IPS-NIHi11 (cell line): ENCODE measurements around the gene TBX6.
A peak's percentile ranks its signal among the peaks of the same experiment; 100 is the strongest.

Source experiments
- DNase-seq: peaks from one replicate; pipeline ENCODE4 v3.0.0; 2012; ENCODE audit warnings: mixed read lengths, low spot score

Gene TBX6

GRCh38 chr16:30086291-30087140, 5.2 kb downstream of the TBX6 start:
- no peak for DNase-seq

DNA sequence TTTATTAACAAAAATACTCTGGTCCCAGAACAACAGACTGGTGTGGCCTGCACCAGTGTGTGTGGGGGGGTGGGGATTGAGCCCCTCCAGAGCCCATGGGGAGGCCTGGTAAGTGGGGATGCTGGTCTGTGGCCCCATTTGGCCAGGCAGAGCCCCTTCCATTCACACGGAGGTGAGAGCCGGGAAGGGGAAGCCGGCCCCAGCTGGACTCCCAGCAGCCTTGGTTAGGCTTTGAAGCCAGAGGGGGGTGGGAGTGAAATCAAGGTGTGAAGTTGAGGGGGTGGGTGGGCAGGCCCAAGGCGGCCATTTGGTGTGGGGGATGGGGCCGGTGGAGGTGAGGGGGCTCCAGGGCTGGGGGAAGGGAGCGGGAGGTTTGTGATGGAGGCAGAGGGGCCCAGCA, 5.9 kb downstream of the TBX6 start:
- no peak for DNase-seq

GRCh38 chr16:30085247-30085646, 6.5 kb downstream of the TBX6 start:
- DNase-seq: no peak

DNA sequence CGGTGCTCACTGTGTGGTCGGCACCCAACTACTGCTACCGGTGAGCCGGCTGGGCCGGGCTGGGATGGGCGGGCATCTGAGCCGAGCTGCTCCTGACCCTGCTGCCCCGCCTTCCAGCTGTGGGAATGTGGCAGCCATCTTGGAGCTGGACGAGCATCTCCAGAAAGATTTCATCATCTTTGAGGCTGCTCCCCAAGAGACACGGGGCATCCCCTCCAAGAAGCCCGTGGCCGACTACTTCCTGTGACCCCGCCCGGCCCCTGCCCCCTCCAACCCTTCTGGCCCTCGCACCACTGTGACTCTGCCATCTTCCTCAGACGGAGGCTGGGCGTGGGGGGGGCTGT, 6.9 kb downstream of the TBX6 start:
- DNase-seq: no peak

- no peak for DNase-seq
Observed at GRCh38 chr16:30084096-30084815, 7.5 kb downstream of the TBX6 start.

- no peak for DNase-seq
Observed at GRCh38 chr16:30083216-30084055, 8.3 kb downstream of the TBX6 start.

- no peak for DNase-seq
Observed at GRCh38 chr16:30082545-30083090, 9.1 kb downstream of the TBX6 start.

GRCh38 chr16:30079480-30079879, 12.2 kb downstream of the TBX6 start:
- no peak for DNase-seq

- no peak for DNase-seq
Observed at GRCh38 chr16:30078744-30079143, 13.0 kb downstream of the TBX6 start.

- no peak for DNase-seq
Observed at GRCh38 chr16:30077656-30078055, 14.1 kb downstream of the TBX6 start.

DNA sequence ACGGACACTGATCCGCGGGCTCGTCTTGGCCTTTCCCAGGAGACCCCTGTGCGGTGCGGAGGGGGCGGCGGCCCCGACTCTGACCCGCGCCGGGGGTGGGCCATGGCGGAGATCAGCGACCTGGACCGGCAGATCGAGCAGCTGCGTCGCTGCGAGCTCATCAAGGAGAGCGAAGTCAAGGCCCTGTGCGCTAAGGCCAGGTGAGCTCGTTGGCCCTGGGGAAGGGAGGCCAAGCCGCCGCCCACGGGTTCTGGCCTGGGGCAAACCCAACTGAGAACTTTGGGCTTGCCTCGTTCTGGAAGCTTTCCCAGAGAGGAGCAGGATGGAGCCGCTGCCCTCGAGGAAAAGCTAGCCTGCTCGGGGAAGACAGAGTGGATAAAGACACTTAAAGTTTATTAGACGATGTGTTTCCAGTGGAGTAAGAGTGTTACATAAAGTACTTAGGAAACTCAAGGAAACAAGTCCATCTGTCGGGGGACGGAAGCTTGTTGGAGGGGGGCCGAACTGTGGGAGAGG, 15.4 kb downstream of the TBX6 start:
- no peak for DNase-seq

GRCh38 chr16:30075503-30076275, 16.0 kb downstream of the TBX6 start, which contains the start of gene PPP4C:
Gene PPP4C, plus strand, starts transcription at chr16:30075994. Its CDS starts 384 bp downstream, at chr16:30076378.
- DNase-seq: peak; percentile 98

DNA sequence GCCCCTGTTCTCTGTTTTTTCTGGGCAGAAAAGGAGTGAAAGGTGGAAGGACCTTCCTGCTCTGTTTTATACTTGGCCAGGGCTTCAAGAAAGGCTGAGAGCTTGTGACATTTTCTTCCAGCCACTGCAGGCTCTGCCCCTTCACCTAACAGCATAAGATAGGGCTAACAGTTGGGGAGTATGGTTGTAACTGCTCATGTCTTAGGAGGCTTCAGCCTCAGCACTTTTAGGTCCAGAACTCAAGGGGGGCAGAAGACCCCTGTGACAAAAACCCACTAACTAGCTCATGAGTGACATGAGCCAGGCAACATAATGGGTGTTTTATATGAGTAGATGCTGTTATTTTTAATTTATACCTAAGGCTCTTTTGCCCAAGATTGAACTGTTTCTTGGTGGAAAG, 21.2 kb downstream of the TBX6 start:
- no peak for DNase-seq

DNA sequence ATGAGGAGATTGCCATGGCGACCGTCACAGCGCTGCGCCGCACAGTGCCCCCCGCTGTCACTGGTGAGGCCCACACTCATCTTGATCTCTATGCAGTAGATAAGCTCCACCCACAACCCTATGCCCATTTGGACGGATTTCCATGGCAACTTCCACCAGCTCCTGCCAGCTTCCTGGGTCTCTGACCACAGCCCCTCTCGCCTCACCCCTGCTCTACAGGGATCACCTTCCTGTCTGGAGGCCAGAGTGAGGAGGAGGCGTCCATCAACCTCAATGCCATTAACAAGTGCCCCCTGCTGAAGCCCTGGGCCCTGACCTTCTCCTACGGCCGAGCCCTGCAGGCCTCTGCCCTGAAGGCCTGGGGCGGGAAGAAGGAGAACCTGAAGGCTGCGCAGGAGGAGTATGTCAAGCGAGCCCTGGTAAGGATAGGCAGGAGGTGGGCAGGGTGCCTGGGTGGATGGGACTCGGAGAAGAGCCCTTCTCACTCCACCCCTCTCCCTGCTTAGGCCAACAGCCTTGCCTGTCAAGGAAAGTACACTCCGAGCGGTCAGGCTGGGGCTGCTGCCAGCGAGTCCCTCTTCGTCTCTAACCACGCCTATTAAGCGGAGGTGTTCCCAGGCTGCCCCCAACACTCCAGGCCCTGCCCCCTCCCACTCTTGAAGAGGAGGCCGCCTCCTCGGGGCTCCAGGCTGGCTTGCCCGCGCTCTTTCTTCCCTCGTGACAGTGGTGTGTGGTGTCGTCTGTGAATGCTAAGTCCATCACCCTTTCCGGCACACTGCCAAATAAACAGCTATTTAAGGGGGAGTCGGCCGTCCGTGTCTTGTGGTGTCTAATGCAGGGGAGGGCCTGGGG, 21.9 kb downstream of the TBX6 start:
- DNase-seq: no peak

GRCh38 chr16:30068750-30069610, 22.7 kb downstream of the TBX6 start:
- DNase-seq: no peak

DNA sequence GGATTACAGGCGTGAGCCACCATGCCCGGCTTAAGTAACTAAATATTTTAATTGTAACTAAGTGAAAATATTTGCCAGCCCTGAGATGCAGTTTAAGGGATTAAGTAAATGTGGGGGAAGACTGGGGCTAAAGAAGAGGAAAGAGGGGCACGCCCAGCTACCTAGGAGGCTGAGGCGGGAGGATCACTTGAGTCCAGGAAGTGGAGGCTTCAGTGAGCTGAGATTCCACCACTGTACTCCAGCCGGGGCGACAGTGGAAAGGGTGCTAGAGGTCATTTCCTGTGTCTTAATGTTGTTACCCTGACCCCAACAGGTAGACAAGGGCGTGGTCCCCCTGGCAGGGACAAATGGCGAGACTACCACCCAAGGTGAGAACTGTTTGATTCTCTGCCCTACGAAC, 23.4 kb downstream of the TBX6 start:
- DNase-seq: no peak

- no peak for DNase-seq
Observed at GRCh38 chr16:30067584-30067916, 24.2 kb downstream of the TBX6 start.

GRCh38 chr16:30066761-30067583, 24.8 kb downstream of the TBX6 start:
- no peak for DNase-seq
